Panc1 (cell line): ENCODE data around the gene SH3BGR.

Experiments used
- POLR2AphosphoS5 ChIP-seq: IDR thresholded peaks from 2 replicates; pipeline ENCODE4 v1.6.1; 2012; ENCODE audit warnings: mild to moderate bottlenecking, low read depth, low read length, moderate library complexity
- TF ChIP-seq, protein P1 (sequence below): fragments of 450-650 bp; IDR thresholded peaks from 2 replicates; pipeline ENCODE4 v1.5.1; 2017; ENCODE audit warnings: mild to moderate bottlenecking

GRCh38 chr21:39531840-39532239, 80.1 kb downstream of the SH3BGR start:
- TF ChIP-seq, protein P1, sequence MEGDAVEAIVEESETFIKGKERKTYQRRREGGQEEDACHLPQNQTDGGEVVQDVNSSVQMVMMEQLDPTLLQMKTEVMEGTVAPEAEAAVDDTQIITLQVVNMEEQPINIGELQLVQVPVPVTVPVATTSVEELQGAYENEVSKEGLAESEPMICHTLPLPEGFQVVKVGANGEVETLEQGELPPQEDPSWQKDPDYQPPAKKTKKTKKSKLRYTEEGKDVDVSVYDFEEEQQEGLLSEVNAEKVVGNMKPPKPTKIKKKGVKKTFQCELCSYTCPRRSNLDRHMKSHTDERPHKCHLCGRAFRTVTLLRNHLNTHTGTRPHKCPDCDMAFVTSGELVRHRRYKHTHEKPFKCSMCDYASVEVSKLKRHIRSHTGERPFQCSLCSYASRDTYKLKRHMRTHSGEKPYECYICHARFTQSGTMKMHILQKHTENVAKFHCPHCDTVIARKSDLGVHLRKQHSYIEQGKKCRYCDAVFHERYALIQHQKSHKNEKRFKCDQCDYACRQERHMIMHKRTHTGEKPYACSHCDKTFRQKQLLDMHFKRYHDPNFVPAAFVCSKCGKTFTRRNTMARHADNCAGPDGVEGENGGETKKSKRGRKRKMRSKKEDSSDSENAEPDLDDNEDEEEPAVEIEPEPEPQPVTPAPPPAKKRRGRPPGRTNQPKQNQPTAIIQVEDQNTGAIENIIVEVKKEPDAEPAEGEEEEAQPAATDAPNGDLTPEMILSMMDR, result no peak
- no peak for TF ChIP-seq POLR2AphosphoS5
